HepG2 (cell line): ENCODE results near the gene PPA1. TPM values are rescaled to one million over a fixed set of nuclear protein-coding genes. Genes with fewer than 3 reads are reported as not detected.

Source experiments
- ATF7-NPFF ChIP-seq: sonication (generic); formaldehyde crosslinking; IDR thresholded peaks from 2 replicates; pipeline ENCODE4 v1.8.1; 2023; ENCODE audit warnings: mild to moderate bottlenecking, low read depth, missing genetic modification reagents, moderate library complexity
- BORCS8-MEF2B ChIP-seq: sonication (generic); formaldehyde crosslinking; IDR thresholded peaks from 2 replicates; pipeline ENCODE4 v1.8.0; 2022; ENCODE audit warnings: mild to moderate bottlenecking, missing genetic modification reagents
- CTCF ChIP-seq: sonication (generic); formaldehyde crosslinking; IDR thresholded peaks from 2 replicates; pipeline ENCODE4 v1.5.0; 2020; ENCODE audit warnings: mild to moderate bottlenecking, missing genetic modification reagents, moderate library complexity
- HMG20B ChIP-seq: conservative IDR thresholded peaks from 2 replicates; pipeline ENCODE4 v1.6.1; 2016; ENCODE audit warnings: missing genetic modification reagents, missing compliant biosample characterization
- NR3C1 ChIP-seq: sonication (generic); formaldehyde crosslinking; IDR thresholded peaks from 2 replicates; pipeline ENCODE4 v1.4.0; 2020; ENCODE audit warnings: missing genetic modification reagents
- SMAD9 ChIP-seq: sonication (generic); formaldehyde crosslinking; IDR thresholded peaks from 2 replicates; pipeline ENCODE4 v1.5.1; 2020; ENCODE audit warnings: mild to moderate bottlenecking, missing genetic modification reagents
- STAG1 ChIP-seq: sonication (generic); formaldehyde crosslinking; IDR thresholded peaks from 2 replicates; pipeline ENCODE4 v1.4.0; 2020; ENCODE audit warnings: missing genetic modification reagents
- ZNF18 ChIP-seq: sonication (generic); formaldehyde crosslinking; IDR thresholded peaks from 2 replicates; pipeline ENCODE4 v1.8.0; 2022; ENCODE audit warnings: mild to moderate bottlenecking, missing genetic modification reagents; ENCODE audit not compliant: insufficient replicate concordance
- ZNF562 ChIP-seq: sonication (generic); formaldehyde crosslinking; IDR thresholded peaks from 2 replicates; pipeline ENCODE4 v1.8.0; 2022; ENCODE audit warnings: missing genetic modification reagents, borderline replicate concordance
- ZNF589 ChIP-seq: sonication (generic); formaldehyde crosslinking; conservative IDR thresholded peaks from 2 replicates; pipeline ENCODE4 v1.8.0; 2022; ENCODE audit warnings: mild to moderate bottlenecking, moderate library complexity, missing genetic modification reagents
- ZNF615 ChIP-seq: sonication (generic); formaldehyde crosslinking; IDR thresholded peaks from 2 replicates; pipeline ENCODE4 v1.5.0; 2020; ENCODE audit warnings: mild to moderate bottlenecking, missing genetic modification reagents, borderline replicate concordance
- ZNF652 ChIP-seq: IDR thresholded peaks from 2 replicates; pipeline ENCODE4 v1.6.1; 2016; ENCODE audit warnings: low read depth, borderline replicate concordance
- ZSCAN9 ChIP-seq: IDR thresholded peaks from 2 replicates; pipeline ENCODE4 v1.6.1; 2016; ENCODE audit warnings: borderline replicate concordance
- polyA plus RNA-seq, 8 experiments: library from polyadenylated mRNA; depleted of rRNA in 3 of 8; stranded (reverse) in 7 of 8; unstranded in 1 of 8; fragments of >200 nt; fragmentation: Illumina TruSeq in 4 of 8; extraction: Trizol in 4 of 8; gene quantifications; 2 replicates each; pipeline versions ENCODE4 v1.2.1 to v1.2.3, GENCODE V29; 2011 to 2016; ENCODE audit warnings: low read depth in 4 of 8, missing spikeins in 1 of 8, mixed read lengths in 1 of 8; ENCODE audit not compliant: insufficient read depth in 1 of 8
- total RNA-seq, 5 experiments: library from RNA; depleted of rRNA; stranded (reverse); fragments of >200 nt; fragmentation: Illumina TruSeq; extraction: Trizol; gene quantifications; 2 replicates each; pipeline ENCODE4 v1.2.3, GENCODE V29; 2016; ENCODE audit warnings: low read depth in 1 of 5

Gene PPA1
- total and polyA plus RNA-seq, 2 of the 13 experiments (the other 11 are each of a cell fraction or from before 2014, with no cell fraction given) = 136 to 250 TPM

- TF ChIP-seq ZNF18 (CRISPR knock-in tag) = no peak
- peak; percentile 81 for TF ChIP-seq CTCF
- no peak for TF ChIP-seq ZSCAN9 (CRISPR knock-in tag)
- no peak for TF ChIP-seq ZNF589
- no peak for TF ChIP-seq NR3C1 (CRISPR knock-in tag)
- no peak for TF ChIP-seq ATF7-NPFF (CRISPR knock-in tag)
- no peak for TF ChIP-seq HMG20B (CRISPR knock-in tag)
- TF ChIP-seq ZNF615 (CRISPR knock-in tag) = no peak
- TF ChIP-seq SMAD9 (CRISPR knock-in tag) = no peak
- TF ChIP-seq ZNF652 (CRISPR knock-in tag) = no peak
- TF ChIP-seq BORCS8-MEF2B = no peak
- no peak for TF ChIP-seq ZNF562
- peak; percentile 72 for TF ChIP-seq STAG1 (CRISPR knock-in tag)
Observed at GRCh38 chr10:70265032-70265689, 31.9 kb upstream of the PPA1 start (continued).
